Stimulated activated CD8-positive, alpha-beta memory T cell treated with anti-CD3 and anti-CD28 coated beads, Interleukin-7, amount 100 ng/mL, for 4 hours (primary cell): ENCODE data around the gene AIMP1.
"Not testable (repeated sequence)": the region's sequence is repeated elsewhere in the genome, so short reads cannot be mapped to it uniquely, and the experiment has no call there.

Experiments used
- DNase-seq, 2 donors: peaks; one replicate each; pipeline ENCODE4 v3.0.0-alpha.2; 2020; ENCODE audit warnings: low read depth in 2 of 2

AIMP1 gene

DNA sequence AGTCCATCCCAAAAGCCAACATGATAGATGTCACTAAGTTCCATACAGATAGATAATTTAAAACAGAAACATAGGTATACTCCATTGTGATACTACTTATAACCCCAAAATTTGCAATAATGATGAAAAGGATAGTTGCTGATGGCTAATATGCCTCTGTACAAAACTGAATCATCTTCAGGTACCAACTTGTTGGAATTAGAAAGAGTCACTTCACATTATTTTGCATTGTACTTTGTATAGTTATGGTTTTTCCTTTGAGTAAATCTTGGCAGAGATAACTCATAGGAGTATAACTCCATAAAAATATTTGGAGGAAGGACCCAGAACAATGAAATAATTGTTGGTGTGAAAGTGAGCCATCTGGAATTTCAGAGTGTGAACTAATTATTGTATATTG is 34.7 kb downstream of the AIMP1 start:
- no peak for DNase-seq

DNA sequence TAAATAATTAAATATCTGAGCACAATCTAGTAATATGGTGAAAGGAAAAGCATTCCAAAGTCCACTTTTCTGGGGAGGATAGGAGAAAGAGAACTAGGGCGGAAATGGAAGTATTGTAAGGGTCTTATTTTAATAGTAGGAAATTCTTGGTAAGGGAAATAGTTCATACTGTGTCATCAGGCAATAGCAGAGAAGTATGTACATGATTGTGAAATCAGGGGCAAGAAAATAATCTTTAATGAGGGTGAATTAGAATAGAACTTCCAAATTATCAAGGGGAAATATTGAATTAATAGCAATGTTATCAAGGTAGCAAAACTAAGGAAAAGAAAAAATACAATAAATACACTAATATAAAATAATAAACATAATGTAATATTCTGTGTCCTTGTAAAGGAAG is 37.4 kb downstream of the AIMP1 start:
- DNase-seq, result no peak

DNA sequence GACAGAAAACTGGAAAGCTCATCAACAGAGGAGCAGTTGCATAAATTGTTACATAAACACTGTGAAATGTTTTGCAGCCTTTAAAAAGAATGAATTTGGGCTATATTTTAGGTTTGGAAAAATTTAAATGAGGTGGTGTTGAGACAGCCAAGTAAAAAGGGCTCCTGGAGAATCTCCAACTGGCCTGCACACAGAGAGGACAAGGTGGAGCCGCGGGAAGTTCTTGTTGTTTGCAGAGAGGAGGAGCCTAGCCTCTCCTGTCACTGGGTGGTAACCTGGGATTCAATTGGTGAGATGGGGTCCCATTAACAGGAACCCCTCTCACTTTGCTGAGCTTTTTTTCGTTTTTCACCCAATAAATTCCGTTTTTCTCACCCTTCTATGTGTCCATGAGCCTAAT is 38.8 kb downstream of the AIMP1 start:
- no peak for DNase-seq

DNA sequence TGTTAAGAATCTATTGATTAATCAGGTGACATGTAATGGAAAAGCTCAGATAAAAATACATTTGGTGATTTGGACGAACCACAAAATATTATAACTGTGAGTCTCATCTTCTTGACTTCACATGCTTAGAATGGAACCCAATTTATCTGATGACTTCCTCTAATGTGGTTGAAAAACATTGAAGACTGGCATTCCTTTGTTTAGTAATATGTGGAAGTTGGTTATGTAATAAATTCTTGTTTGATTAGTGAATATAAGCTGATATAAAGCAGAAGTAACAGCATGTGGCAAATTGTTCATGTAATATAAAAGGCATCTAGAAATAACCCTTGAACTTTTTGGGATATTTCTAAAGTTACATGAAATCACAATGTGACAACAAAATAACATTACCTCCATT is 42.5 kb downstream of the AIMP1 start:
- DNase-seq, result no peak

DNA sequence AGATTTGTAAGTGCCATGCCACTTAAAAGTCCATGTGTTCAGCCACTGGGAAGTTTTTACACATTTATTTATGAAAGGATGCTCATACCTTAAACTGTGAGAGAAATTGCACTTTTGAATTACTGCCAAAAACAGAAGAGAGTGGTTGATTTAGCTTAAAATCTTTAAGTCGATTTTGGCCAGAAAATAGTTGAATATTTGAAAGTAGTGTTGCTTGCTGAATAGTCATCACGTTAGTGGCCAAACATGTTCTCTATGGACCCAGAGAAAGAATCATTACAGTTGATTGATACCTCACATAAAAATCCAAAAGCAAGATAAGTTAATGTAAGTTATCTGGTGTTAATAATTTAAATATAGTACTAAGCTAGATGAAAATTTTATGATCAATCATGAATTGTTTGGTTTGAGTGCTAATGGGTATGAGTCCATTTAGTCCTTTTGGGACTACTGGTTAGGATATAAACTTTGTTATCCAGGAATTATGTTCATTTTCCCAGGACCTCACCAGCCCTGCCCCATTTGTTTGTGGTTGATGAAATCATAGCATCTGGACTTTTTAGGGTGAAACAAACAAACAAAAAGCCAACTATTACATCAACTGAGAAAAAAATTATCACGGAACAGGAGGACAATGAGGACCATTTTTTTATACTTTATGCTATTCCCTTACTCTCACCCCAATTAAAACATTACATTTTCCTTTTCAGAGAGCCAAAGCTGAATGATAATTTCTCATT is 45.9 kb downstream of the AIMP1 start:
- DNase-seq, result no peak

DNA sequence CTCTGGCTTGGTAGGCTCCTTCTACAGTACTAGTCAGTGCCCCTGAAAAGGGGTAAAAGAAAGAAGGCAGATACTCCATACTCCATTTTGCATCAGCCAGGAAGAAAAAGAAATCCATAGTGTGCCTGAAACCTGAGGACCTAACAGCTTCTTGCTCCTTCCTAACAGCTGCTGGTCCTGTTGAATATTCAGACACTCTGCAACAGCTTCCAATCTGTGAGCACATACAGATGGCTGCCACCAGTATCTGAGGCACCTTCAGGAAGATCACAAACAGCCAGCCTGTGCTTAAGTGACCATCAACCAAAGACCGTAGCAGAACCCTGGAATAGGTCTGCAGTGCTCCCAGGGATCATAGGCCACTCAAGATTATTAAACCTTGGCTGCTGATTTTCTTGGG is 47.9 kb downstream of the AIMP1 start:
- DNase-seq, result no peak

DNA sequence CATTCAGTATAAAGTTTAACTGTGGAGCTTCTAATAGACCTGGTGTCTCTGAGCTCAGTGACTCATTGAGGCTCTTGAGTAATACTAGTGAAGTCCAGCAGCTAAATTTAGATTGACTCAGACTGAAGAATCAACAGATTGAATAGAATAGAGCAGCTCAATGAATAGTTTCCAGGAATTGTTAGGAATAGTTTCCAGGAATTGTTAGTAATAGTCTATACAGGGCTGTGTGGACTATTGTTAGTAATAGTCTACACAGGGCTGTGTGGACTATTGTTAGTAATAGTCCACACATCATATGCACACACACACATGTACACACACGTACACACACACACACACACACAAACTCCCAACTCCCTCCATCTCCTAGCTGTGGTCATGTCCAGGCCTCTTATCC is 49.3 kb downstream of the AIMP1 start:
- no peak for DNase-seq

DNA sequence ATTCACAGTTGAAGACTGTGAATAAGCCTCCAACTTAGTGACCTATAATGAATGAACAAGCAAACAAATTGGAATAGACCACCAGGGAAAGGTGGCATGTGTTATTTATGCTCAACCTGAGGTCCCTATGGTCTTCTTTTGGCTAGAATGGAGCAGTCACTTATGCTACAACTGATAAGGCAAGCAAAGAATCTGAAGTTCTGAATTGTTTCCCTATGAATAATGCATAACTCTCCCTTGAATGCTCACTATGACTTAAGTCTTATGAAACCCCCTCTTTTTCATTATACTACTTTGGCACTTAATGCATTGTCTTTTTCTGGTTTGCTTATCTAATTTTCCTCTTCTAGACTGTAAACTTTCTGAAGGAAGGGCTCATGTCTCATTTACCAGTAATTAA is 49.7 kb downstream of the AIMP1 start:
- DNase-seq, result no peak

DNA sequence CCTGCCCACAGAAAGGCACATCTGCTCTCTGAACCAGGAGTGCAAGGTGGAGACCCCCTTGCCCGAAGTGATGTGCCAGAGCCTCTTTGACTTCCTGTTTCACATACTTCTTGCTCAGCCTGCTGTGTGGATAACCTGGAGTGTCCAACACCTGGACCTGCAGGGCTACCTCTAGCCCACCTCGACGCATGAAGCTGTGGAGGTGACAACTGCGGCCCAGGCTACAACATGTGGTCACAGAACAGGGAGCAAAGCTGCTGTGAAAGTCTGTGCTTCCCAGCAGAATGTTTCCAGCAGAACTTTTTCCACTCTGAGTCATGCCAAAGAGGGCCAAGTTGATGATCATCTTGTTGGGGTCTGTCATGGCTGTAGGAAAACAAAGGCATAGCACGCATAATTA is 50.7 kb downstream of the AIMP1 start:
- DNase-seq, result no peak

DNA sequence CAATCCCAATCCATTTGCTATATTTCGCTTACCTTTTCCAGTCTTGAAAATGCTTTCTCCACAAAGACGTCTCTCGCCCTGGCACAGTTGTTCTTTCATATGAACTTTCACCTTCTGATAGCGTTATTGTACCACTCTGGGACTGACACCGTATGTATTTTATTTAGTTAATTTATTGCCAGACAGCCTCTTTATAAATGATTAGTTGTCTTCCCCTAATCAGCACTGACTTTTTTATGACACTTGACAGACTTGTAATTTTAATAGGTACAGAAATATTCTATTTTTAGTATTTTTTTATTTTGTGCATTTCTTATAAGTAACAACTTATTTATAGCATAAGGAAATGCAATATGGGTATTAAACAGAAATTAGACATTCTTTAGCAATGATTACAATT is 52.3 kb downstream of the AIMP1 start, which contains the start of gene GIMD1:
Gene GIMD1 (minus strand): TSS at position 101 of the 400 bp plus-strand sequence. CDS start 1,343 bp downstream, outside the sequence.
- DNase-seq, result no peak

DNA sequence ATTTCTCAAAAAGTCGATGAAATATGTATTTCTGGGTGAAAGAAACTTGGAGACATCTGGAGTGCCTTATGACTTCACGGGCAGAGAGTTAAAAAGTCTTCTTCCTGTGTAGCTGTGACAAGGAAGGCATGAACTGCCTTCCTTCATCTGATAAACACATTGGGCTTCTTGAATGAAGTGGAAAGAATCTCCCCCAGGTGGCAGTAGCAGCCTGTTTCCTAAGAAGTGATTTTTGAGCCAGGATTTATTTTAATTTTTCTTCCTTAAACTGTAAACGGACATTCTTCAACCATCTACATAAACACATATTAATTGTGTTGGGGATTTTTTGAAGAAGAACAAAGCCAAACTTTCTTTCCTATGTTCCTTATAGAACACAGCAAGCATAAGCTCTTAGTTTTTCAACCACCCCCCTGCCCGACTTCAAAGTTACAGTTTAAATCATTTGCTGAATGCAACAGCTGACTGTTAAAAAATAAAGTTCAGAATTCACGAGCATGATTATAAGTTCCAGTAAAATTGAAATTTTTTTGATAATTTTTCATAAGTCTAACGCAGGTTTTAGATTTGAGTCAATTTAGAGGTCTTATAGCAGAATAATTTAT is 53.2 kb downstream of the AIMP1 start:
- no peak for DNase-seq

DNA sequence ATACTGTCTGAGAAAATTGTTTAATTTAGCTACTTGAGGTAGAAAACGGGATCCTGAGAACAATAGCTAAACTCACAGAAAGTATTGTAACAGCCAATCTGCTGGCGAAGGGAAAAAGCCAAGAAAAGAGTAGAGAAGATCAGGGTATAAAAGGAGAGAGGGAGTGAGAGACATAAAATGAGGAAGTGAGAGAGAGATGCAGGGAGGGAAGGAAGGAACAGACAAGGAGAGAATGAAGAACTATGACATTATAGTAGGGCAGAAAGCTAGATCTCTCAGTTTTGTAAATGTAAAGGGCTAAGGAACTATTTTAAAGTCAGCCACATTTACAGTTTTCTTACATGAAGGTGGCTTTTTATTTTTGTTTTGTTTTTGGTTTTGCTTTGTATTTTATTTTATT is 53.9 kb downstream of the AIMP1 start:
- DNase-seq, result no peak

DNA sequence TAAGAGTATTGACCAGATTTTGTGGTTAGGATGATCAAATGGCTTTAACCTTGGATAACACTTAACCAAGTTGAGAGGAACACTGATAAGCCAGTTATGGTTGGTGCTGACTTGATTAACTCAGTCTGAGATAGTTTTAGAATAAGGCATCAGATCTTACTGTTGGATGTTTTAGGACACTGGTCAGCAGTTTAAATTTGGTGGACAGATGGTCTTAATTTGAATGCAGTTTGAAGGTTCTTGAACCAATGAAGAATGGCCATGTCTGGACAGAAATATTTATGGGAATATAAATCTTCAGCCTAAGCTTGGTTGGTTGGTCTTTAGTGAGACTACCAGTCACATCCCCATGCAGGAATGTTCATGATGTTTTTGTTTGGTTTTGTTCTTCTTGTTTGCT is 54.8 kb downstream of the AIMP1 start:
- no peak for DNase-seq

DNA sequence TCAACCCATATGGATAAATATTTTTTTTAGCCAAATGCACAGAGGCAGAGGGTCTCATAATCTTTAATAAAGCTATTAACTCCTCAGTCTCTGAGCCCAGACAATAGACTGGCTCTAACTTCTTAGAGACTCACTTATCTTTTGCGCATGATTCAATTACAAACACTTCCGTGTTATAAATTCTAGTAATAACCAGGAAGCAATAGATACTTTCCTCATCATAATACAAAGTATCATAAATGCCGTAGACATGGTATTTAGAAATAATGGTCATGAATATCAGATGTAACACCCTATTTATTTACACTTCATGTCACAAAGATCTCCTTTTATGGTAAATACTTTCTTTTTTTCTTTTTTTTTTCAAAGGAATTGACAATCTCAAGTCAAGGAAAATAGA is 56.7 kb downstream of the AIMP1 start:
- no peak for DNase-seq

DNA sequence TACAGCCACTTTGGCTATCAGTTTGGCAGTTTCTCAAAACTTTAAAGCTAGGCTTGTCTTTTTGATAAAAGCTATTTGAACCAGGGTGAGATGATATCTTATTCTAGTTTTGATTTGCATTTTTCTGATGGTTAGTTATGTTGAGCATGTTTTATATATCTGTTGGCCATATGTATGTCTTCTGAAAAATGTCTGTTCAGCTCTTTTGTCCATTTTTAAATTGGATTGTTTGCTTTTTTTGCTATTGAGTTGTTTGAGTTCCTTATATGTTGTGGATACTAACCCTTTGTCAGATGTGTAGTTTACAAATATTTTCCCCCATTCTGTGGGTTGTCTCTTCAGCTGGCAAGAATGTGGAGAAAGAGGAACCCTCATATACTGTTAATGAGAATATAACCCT is 63.8 kb downstream of the AIMP1 start:
- no peak for DNase-seq

DNA sequence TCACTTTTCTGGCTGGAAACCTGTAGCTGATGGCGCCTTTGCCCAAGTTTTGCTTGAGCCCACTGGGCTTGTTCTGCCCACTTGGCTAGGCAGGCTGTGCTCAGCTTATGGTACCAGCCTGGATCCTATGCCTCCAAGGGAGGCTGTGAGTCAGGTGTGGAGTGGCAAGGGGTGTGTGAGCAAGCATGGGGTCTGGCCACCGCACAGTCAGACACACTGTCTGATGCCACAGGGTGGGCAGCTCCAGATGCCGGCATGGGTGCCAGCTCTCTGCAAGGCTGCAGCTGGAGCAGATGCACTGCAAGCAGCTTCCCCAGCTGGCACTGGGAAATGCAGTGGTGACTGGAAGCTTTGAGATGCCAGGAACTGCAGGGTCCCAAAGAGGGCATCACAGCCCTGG is 68.5 kb downstream of the AIMP1 start:
- no peak for DNase-seq

DNA sequence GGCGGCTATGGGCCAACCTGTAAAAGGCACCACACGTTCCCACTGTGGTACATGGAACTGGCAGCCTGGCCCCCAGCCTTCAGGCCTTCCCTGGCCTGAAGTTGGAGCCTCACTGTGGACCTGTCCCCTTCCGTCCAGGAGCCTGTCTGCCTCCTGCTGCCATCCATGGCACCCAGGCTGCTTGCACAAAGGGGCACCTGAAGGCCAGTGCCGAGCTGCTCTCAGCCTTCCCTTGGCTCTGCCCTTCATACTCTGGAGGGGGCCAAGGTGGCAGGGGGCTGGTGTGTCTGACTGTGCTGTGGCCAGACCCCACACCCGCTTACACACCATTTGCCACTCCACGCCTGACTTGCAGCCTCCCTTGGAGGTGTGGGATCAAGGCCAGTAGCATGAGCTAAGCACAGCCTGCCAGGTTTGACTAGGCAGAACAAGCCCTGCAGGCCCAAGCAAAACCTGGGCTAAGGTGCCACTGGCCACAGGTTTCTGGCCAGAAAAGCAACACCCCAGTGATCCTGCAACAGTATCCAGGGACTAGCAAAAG is 69.6 kb downstream of the AIMP1 start:
- DNase-seq, result no peak

DNA sequence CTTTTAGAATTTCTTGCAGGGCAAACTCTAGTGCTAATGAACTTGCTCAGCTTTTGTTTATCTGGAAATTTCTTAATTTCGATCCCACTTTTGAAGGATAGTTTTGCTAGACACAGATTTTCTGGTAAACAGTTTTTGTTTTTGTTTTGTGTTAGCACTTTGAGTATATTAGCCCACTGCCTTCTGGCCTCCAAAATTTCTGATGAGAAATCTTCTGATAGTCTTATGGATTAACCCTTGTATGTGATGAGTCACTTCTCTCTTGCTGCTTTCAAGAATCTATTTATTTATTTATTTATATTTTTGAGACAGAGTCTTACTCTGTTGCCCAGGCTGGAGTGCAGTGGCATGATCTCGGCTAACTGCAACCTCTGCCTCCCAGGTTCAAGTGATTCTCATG is 79.2 kb downstream of the AIMP1 start:
- no peak for DNase-seq

DNA sequence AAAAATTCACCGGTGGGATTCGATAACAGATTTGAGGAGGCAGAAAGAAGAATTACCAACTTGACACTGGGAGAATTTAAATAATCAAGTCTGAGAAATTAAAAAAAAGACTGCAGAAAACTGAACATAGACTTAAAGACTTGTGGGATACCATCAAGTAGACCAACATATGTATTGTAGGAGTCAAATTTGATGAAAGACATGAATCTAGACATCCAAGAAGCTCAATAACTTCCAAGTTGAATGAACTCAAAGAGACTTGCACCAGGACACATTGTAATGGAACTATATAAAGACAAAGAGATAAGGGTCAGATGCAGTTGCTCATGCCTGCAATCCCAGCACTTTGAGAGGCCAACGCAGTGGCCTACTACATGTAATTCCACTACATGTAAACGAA is 82.5 kb downstream of the AIMP1 start:
- not testable (repeated sequence) for DNase-seq
